HK-2 (cell line): ENCODE results near the gene PRSS27.

ENCODE experiments used
- DNase-seq: peaks from one replicate; pipeline ENCODE4 v3.0.0-alpha.2; 2018; ENCODE audit not compliant: unreplicated experiment

Gene PRSS27

GRCh38 chr16:2708955-2709587 is 11.0 kb downstream of the PRSS27 start:
- DNase-seq: no peak

GRCh38 chr16:2708290-2708639 is 11.8 kb downstream of the PRSS27 start:
- no peak for DNase-seq

- no peak for DNase-seq
Measured at GRCh38 chr16:2707368-2708289, 12.4 kb downstream of the PRSS27 start.

- no peak for DNase-seq
Measured at GRCh38 chr16:2706611-2707311, 13.3 kb downstream of the PRSS27 start.

GRCh38 chr16:2706085-2706484 is 13.9 kb downstream of the PRSS27 start:
- DNase-seq: no peak

- DNase-seq: no peak
Measured at GRCh38 chr16:2705351-2705750, 14.7 kb downstream of the PRSS27 start.

- DNase-seq: no peak
Measured at GRCh38 chr16:2704983-2705275, 15.1 kb downstream of the PRSS27 start.

- DNase-seq: no peak
Measured at GRCh38 chr16:2704166-2704982, 15.7 kb downstream of the PRSS27 start.

- DNase-seq: no peak
Measured at GRCh38 chr16:2702871-2703745, 16.9 kb downstream of the PRSS27 start.

- no peak for DNase-seq
Measured at GRCh38 chr16:2702438-2702825, 17.6 kb downstream of the PRSS27 start.

GRCh38 chr16:2701713-2702437 is 18.1 kb downstream of the PRSS27 start:
- DNase-seq: no peak

GRCh38 chr16:2701272-2701671 is 18.8 kb downstream of the PRSS27 start:
- DNase-seq: no peak

- DNase-seq: no peak
Measured at GRCh38 chr16:2700786-2701185, 19.2 kb downstream of the PRSS27 start.

GRCh38 chr16:2699791-2700600 is 20.0 kb downstream of the PRSS27 start:
- DNase-seq: no peak

GRCh38 chr16:2698965-2699750 is 20.9 kb downstream of the PRSS27 start:
- DNase-seq: no peak

- no peak for DNase-seq
Measured at GRCh38 chr16:2698103-2698870, 21.7 kb downstream of the PRSS27 start.

GRCh38 chr16:2697401-2697948 is 22.5 kb downstream of the PRSS27 start:
- DNase-seq: no peak
